Activated T-cell treated with anti-CD3 and anti-CD28 coated beads for 1 hour (primary cell): Measurements from ENCODE around the gene PRDX1.

Experiments
- DNase-seq: peaks from one replicate; pipeline ENCODE4 v3.0.0-alpha.2; 2020; ENCODE audit warnings: low read depth

PRDX1 gene

DNA sequence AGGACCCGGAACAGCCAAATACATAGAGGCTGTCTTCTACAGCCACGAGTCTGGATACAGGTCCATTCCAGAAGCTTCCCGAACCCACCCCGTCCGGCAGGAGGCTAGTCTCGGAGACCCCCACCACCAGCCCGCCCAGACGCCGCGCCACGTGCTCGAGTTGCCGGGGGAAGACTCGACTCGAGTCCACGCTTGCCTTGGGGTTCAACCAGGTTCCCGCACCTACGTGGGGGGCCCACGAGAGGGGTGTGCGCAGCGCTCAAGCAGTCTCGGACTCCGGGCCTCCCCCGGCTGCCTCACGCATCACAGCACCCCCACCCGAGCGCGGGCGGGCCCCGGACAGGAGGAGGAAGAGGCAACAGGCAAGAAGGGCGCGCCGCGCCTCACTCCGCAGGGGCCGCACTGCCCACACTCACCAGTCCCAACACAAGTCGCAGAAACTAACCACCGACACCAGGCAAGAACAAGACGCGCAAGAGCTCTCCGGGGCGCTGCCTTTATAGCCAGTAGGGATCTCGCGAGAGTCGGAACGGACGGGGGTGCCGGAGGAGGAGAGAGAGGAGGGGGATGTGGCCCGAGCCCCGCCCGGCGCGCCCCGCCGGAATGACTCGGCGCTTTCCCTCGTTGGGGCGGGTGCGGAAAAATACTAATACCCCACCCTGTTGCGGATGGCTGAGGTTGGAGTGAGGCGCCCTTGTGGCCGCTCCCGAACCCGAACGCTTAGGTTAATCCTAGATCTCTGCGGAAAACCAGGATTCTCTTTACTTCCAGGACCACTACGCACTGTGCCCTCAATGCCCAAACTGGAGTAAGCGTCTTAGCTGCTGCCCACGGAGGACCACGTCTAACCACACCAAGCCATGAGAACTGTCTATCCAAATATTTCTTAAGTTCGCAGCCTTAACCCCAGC lies at the start of gene PRDX1:
Gene PRDX1 (minus strand): TSS at position 472 of the 911 bp plus-strand sequence. CDS start 2,841 bp downstream, outside the sequence.
- peak; percentile 96 for DNase-seq

DNA sequence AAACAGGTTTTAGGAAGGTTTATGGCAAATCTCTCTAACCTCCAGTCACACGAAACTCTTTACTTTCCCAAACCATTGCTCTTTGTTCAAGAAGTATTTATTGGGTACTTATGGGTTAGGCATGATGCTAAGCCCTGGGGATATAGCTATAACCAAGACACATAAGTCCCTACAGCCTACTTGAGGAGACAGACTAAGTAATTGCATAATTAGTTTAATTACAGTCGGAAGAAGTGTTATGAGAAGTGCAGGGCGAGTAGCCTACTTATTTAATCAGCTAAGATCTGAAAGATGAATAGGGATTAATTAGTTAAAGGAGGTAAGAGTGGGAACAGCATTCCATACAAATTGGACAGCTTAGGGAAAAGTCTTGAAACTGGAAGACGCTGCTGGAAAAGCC lies 48.9 kb upstream of the PRDX1 start:
- no peak for DNase-seq

DNA sequence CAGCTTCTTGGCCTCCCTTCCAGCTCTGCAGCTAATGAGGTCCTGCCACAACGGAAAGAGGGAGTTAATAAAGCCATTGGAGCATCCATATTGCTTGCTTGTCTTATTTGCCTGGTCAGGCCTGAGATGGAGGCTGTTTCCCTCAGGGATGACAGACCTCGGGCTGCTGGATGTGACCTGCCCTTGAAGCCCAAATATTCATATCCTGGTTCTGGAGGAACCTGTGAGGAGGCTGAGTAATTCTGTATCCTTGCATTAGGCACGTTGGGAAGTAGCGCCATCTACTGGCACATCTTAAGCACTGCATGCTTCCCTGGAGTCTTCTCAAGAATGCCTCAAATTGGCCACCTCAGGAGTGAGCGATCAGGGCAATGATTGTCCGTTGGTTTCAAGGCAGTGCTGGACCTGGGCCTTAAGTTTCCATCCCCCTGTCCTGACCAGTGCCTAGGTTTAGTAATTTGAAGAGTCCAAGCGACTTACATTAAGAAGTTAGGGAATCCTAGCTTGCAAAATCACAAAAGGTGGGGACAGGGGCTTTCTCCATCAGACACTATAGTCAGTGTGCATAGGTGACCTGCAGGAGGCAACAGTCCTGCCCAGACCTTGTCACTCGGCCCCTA lies 48.4 kb upstream of the PRDX1 start:
- DNase-seq: peak; percentile 55

GRCh38 chr1:45569571-45569961 lies 47.9 kb upstream of the PRDX1 start:
- DNase-seq: no peak

DNA sequence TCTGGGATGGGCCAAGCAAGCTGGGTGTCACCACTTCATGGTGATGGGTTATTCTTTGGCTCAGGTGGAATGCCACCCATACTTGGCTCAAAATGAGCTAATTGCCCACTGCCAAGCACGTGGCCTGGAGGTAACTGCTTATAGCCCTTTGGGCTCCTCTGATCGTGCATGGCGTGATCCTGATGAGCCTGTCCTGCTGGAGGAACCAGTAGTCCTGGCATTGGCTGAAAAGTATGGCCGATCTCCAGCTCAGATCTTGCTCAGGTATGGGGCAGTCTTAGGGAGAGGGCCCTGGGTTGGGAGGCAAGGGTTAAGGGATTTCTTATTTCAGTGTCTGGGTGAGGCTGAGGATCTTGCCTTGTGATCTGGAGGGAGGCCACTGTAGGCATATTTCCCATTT lies 46.7 kb upstream of the PRDX1 start:
- no peak for DNase-seq

GRCh38 chr1:45567911-45568310 lies 46.2 kb upstream of the PRDX1 start:
- DNase-seq: no peak

DNA sequence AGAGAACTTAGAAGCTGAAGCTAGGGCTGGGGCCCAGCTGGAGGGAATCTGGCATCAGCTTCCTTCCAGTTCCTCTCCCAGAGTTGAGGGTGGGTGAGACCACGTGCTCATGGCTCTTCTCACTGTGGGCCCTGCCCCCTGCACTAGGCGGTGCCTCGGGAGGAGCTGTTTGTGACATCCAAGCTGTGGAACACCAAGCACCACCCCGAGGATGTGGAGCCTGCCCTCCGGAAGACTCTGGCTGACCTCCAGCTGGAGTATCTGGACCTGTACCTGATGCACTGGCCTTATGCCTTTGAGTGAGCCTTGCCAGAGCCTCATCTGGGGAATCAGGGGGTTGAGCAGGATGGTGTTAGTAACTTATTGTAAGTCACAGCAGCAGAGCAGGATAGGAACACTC lies 45.0 kb upstream of the PRDX1 start:
- DNase-seq: no peak

GRCh38 chr1:45563843-45564242 lies 42.2 kb upstream of the PRDX1 start:
- no peak for DNase-seq

DNA sequence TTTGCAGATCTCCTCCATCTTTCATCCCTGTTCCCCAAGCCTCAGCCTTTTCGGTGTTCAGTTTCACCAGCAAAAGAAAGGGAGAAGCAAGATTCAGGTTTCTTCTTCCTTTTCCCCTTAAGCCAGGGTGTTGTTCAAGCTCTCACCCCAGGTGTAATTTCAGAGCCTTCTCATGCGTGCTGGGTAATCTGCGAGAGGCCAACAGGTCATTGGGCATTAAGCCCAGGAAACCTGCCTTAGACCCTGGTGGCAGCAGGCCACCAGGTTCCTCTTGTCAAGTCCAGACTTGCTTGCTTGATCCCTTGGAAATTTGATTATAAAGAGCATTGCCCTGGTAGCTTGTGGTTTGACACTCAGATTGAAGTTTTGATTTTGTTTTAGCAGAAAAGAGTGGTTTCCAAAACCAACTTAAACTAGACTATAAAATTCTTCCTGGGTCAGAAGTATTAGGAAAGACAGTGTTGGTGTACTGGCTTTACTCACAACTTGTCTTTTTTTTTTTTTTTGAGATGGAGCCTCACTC lies 35.8 kb upstream of the PRDX1 start:
- no peak for DNase-seq

DNA sequence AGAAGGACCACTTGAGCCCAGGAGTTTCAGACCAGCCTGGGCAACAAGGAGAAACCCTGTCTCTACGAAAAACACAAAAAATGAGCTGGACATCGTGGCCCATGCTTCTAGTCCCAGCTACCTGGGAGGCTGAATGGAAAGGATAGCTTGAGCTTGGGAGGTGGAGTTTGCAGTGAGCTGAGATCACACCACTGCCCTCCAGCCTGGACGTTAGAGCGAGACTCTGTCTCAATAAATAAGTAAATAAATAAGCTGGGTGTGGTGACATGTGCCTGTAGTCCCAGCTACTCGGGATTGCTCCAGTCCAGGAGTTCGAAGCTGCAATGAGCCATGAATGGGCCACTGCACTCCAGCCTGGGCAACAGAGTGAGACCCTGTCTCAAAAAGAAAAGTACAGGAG lies 32.5 kb upstream of the PRDX1 start:
- DNase-seq: no peak

DNA sequence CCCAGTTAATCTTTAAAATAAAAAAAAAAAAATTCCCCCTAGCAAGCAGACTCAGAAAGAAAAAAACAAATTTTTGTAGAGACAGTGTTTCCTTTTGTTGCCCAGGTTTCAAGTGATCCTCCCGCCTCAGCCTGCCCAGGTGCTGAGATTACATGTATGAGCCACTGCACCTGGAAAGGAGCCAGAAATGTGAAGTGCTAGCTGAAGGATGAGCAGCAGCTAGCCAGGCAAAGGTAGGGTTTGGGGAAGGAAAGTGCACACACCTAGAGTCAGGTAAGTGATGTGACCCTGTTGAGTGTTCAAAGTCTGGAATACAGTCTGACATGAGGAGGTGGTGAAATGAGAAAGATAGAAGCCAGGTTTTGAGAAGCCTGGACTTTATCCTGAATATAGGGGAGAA lies 30.6 kb upstream of the PRDX1 start:
- no peak for DNase-seq

DNA sequence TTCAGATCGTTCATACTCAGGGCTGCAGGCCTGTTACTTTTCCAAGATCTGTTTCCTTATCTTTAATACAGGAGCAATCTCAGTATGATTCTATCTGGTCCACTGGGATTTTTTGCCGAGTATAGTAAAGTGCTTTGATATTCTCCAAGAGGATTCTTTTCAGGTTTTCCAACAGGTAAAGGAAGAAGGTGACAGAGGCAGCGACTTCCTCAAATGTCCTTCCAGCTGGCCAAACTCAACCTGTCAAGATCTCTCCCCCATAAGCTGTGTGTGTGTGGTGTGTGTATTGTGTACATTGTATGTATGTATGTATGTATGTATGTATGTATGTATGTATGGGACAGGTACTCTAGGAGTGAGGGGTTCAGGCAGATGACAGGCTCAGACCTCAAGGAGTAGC lies 30.0 kb upstream of the PRDX1 start:
- DNase-seq: no peak

- peak; percentile 84 for DNase-seq
Observed at GRCh38 chr1:45550401-45551351, 29.0 kb upstream of the PRDX1 start, which contains the start of gene AKR1A1. Gene AKR1A1, plus strand, starts transcription at chr1:45550826. Its CDS starts 10,969 bp downstream, at chr1:45561795.

DNA sequence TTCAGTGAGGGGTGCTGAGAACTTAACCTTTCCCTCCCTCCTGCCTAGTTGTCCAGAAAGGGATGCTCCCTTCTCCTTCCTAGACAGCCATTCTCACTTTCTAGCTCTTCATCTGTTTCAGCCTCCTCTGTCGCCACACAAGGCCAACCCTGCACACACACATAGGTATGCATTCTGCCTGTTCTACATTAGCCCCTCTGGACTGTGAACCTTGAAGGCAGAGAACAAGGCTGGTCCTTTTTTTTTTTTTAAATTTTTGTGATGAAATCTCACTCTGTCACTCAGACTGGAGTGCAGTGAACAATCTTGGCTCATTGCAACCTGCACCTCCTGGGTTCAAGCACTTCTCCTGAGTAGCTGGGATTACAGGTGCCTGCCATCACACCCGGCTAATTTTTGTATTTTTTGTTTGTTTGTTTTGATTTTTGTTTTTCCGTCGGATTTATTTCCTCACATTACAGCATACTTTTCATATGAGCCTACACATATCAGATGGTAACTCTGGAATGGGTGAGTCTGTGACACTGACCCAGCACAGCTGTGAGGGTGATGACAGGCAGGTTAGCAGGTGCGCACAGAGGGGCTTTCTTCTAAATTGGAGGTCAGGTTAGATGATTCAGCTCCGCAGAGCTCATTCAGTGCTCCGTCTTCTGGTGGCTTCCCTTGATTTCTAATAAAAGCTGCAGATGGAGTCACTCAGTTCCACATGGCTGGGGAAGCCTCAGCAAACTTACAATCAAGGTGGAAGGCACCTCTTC lies 24.0 kb upstream of the PRDX1 start:
- no peak for DNase-seq

DNA sequence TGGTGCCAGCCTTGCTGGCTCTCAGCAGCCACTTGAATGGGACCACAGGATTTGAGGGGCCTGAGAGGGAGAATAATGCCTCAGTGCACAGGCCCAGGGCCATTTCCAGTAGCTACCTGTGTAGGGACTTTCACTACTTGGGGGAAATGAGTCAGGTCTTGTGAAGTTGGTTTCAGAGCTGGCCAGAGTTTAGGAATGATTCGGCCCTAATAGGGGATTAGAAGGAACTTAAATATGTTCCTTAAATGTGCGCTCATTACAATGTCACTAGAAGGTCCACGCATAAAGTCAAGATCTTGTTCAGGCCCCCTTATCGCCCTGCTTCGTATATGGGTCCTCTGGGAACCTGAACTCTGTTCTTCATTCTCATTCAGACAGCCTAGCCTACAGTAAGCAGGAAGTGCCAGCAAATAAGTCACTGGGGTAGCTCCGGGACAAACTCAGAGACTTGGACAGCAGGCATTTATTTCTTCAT lies 23.4 kb upstream of the PRDX1 start:
- DNase-seq: no peak

DNA sequence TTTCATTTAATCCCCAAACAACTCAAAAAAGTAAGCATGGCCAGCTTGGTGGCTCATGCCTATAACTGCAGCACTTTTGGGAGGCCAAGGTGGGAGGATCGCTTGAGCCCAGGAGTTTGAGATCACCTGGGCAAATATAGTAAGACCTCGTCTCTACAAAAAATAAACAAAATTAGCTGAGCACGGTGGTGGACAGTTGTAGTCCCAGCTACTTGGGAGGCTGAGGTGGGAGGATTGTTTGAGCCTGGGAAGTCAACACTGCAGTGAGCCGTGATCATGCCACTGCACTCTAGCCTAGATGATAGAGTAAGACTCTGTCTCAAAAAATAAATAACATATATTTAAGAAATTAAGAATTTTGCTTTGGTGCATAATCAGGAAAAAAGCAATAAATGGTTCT lies 22.8 kb upstream of the PRDX1 start:
- no peak for DNase-seq

GRCh38 chr1:45543581-45544417 lies 22.1 kb upstream of the PRDX1 start:
- peak; percentile 48 for DNase-seq

DNA sequence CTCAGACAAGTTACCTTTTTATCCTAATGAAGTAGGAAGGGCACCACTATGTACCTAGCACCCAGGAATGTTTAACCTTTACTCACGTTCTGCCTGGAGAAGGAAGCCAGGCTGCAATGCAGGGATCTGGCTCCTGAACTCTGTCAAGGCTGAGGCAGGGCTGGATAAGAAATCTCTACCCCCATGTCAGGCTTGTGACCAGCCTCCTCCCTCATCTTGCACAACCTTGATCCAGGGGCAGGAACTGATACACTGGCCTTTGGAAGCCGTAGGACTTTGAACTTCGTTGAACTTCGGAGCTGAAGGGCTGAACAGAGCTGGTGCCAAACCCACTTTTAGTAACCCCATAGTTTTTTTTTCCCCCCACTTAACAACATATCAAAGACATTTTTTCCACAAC lies 20.9 kb upstream of the PRDX1 start:
- no peak for DNase-seq

DNA sequence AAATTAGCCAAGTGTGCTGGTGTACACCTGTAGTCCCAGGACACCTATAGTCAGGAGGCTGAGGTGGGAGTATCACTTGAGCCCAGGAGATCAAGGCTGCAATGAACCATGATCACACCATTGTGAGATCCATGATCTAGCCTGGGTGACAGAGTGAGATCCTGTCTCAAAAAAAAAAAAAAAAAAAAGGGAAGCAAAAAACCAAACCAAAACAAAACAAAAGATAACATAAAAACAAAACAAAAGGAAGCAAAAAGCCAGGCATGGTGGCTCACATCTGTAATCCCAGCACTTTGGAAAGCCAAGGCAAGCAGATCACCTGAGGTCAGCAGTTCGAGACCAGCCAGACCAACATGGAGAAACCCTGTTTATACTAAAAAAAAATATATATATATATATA lies 19.5 kb upstream of the PRDX1 start:
- no peak for DNase-seq

DNA sequence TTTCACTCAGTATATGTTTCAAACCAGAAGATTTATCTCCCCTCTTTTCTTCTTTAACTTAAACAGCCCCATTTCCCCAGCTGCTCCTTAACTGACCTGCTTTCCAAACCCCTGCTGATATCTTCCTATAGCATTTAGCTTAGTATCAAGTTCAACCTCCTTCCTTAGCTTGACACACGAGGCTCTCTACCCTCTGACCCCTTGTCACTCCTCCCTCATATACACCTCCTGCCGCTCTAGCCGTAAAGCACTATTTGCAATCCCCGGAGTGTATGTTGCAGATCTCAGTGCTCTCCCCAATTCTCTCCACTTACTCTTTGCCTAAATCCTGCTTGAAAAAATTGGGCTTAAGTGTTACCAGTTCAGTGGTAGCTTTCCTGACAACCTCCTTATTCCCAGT lies 15.2 kb upstream of the PRDX1 start:
- DNase-seq: no peak
